ENCODE data around the gene ZNF184.

DNA sequence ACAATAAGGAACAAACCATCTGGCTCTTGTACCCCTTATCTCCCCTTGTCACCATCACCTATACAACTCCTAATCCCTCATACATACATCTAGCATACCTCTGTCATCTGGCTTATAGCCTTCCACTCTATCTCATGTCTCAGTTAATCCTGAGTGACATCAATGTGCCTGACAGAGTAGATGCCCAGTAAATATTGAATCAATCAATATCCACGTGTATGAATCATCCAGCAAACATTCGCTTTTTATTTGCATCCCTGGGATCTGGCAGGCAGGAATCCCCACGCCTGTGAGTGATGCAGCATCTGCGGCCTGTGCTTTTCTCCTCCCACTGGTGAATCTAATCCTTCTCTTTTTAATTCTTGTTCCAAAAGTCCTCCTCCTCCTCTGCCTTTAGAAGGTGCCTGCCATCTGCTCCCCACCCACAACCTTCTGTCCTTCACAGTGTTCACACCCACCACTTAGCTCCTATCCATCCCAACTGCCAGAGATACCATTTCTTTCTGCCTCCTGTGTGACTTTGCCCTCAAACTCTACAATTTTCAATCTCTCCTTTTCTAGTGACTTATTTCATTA is 46.8 kb downstream of the ZNF184 start:
- TF ChIP-seq JUND (IDR thresholded peaks at IDR 0.05) (no peak), GABPA (IDR thresholded peaks at IDR 0.05 in 1 of 2, conservative IDR thresholded peaks at IDR 0.05 in 1 of 2) (no peak), YY1 (IDR thresholded peaks at IDR 0.05) (no peak), EGR1 (IDR thresholded peaks at IDR 0.05; ENCODE audit: low read depth in 2 of 2) (no peak), REST (IDR thresholded peaks at IDR 0.05) (no peak), TAF1 (conservative IDR thresholded peaks at IDR 0.05) (no peak), RXRA (IDR thresholded peaks at IDR 0.05) (no peak), ZBTB33 (IDR thresholded peaks at IDR 0.05) (no peak), RAD21 (IDR thresholded peaks at IDR 0.05) (no peak)
- TF ChIP-seq, protein P1, sequence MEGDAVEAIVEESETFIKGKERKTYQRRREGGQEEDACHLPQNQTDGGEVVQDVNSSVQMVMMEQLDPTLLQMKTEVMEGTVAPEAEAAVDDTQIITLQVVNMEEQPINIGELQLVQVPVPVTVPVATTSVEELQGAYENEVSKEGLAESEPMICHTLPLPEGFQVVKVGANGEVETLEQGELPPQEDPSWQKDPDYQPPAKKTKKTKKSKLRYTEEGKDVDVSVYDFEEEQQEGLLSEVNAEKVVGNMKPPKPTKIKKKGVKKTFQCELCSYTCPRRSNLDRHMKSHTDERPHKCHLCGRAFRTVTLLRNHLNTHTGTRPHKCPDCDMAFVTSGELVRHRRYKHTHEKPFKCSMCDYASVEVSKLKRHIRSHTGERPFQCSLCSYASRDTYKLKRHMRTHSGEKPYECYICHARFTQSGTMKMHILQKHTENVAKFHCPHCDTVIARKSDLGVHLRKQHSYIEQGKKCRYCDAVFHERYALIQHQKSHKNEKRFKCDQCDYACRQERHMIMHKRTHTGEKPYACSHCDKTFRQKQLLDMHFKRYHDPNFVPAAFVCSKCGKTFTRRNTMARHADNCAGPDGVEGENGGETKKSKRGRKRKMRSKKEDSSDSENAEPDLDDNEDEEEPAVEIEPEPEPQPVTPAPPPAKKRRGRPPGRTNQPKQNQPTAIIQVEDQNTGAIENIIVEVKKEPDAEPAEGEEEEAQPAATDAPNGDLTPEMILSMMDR (IDR thresholded peaks at IDR 0.05; ENCODE audit: low read depth, low read length, missing input control) = no peak
- TF ChIP-seq, protein P2, sequence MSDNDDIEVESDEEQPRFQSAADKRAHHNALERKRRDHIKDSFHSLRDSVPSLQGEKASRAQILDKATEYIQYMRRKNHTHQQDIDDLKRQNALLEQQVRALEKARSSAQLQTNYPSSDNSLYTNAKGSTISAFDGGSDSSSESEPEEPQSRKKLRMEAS (IDR thresholded peaks at IDR 0.05) = no peak
